Activated CD4-positive, alpha-beta T cell treated with anti-CD3 and anti-CD28 coated beads, Interleukin-2, Interleukin-4, amounts not matched to agents 100 ng/mL and 50 ng/mL, durations not matched to agents 16 hours and 8 hours (primary cell): ENCODE data around the gene IGFLR1.

Experiments used
- DNase-seq: peaks from one replicate; pipeline ENCODE4 v3.0.0-alpha.2; 2020; ENCODE audit warnings: low spot score

IGFLR1 gene

DNA sequence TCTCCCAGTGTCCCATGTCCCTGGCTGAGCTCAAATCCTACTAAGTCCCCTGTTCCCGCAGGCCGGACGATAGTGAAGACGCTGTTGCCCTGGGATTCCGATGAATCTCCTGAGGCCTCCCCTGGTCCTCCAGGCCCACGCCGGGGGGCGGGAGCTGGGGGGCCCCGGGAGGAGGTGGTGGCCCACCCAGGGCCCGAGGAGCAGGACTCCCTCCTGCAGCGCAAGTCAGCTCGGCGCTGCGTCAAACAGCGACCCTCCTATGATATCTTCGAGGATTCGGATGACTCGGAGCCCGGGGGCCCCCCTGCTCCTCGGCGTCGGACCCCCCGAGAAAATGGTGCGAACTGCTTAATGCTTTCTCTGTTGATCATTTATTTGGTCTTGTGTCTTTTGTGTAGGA lies 18.6 kb downstream of the IGFLR1 start:
- DNase-seq = no peak

DNA sequence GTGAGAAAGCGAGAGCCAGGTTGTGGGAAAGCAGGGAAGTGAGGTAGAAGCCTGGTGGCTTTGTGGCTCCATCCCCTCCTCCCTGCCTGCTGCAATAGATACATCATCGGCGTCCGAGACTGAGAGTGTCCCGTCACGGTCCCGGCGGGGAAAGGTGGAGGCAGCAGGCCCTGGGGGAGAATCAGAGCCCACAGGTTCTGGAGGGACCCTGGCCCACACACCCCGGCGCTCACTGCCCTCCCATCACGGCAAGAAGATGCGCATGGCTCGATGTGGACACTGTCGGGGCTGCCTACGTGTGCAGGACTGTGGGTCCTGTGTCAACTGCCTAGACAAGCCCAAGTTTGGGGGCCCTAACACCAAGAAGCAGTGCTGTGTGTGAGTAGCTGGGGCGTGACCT lies 19.4 kb downstream of the IGFLR1 start:
- no peak for DNase-seq

DNA sequence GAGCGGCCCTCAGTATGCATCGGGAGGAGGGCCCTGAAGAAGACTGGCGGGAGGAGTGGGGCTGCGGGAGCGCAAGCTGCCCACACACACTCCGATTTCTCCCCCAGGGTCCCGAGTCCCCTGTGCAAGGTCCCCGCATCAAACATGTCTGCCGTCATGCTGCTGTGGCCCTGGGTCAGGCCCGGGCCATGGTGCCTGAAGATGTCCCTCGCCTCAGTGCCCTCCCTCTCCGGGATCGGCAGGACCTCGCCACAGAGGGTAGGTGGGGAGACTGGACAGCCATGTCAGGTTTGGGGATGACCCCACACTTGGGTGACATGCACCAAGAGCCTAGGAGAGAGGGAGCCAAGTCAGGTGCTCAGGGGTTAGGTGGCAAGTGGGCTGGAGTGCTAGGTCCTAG lies 19.8 kb downstream of the IGFLR1 start:
- no peak for DNase-seq

DNA sequence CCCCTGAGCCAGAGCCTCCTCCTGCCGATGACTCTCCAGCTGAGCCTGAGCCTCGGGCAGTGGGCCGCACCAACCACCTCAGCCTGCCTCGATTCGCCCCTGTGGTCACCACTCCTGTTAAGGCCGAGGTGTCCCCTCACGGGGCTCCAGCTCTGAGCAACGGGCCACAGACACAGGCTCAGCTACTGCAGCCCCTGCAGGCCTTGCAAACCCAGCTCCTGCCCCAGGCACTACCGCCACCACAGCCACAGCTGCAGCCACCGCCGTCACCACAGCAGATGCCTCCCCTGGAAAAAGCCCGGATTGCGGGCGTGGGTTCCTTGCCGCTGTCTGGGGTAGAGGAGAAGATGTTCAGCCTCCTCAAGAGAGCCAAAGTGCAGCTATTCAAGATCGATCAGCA lies 20.9 kb downstream of the IGFLR1 start:
- DNase-seq = no peak

DNA sequence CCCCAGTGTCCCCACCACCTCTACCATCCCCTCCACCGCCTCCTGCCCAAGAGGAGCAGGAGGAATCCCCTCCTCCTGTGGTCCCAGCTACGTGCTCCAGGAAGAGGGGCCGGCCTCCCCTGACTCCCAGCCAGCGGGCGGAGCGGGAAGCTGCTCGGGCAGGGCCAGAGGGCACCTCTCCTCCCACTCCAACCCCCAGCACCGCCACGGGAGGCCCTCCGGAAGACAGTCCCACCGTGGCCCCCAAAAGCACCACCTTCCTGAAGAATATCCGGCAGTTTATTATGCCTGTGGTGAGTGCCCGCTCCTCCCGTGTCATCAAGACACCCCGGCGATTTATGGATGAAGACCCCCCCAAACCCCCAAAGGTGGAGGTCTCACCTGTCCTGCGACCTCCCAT lies 21.6 kb downstream of the IGFLR1 start:
- no peak for DNase-seq

DNA sequence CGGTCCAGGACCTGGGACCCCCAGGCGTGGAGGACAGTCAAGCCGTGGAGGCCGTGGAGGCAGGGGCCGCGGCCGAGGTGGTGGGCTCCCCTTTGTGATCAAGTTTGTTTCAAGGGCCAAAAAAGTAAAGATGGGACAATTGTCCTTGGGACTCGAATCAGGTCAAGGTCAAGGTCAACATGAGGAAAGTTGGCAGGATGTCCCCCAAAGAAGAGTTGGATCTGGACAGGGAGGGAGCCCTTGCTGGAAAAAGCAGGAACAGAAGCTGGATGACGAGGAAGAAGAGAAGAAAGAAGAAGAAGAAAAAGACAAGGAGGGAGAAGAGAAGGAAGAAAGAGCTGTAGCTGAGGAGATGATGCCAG lies 22.1 kb downstream of the IGFLR1 start:
- no peak for DNase-seq

DNA sequence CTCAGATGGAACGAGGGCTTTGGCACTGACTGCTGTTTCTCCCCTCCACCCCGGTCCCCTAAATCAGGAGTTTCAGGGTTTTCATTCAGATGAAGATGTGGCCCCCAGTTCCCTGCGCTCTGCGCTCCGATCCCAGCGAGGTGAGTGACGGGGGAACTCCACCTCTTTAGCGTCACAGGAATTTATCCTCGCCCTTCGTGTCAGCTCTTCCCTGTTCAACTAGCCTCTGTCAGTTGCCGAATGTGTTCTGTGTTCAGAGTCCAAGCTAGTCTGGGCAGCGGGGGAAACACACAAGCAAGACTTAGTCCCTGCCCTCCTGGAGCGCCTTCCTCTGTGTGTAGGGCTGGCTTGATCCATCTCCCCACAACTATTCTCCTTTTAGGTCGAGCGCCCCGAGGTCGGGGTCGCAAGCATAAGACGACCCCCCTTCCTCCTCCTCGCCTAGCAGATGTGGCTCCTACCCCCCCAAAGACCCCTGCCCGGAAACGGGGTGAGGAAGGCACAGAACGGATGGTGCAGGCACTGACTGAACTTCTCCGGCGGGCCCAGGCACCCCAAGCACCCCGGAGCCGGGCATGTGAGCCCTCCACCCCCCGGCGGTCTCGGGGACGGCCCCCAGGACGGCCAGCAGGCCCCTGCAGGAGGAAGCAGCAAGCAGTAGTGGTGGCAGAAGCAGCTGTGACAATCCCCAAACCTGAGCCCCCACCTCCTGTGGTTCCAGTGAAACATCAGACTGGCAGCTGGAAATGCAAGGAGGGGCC lies 22.7 kb downstream of the IGFLR1 start:
- no peak for DNase-seq

DNA sequence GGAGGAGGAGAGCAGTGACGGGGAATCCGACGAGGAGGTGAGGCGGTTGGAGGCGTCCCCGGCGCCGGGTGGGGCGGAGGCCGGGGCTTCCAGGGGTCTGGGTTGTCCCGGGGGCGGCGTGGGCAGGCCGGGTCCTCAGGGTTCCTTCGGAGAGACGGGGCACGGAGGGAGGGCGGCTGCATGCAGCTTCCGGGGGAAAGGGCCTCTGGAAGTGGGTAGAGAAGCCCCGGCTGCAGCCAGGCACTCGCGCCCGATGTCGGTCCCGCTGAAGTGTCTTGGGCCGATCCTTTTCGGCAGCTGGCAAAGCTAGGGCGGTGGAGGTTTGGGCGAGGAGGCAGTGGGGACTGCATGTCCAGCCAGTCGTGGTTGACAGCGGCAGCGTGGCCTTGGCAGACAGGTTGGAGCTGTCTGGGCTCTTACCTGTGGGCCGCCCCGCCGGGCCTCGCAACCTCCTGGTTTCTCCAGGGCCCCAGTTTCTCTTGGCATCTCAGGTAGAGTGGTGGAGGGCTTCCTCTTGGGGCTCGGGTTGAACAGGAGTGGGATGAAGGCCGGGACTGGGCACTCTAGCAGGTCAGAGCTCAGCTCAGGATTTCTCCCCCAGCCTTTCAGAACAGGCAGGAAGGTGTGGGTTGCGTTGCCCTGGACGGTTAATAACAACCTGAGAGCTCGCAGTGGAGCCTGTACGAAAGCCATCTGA lies 23.8 kb downstream of the IGFLR1 start:
- peak; percentile 49 for DNase-seq

DNA sequence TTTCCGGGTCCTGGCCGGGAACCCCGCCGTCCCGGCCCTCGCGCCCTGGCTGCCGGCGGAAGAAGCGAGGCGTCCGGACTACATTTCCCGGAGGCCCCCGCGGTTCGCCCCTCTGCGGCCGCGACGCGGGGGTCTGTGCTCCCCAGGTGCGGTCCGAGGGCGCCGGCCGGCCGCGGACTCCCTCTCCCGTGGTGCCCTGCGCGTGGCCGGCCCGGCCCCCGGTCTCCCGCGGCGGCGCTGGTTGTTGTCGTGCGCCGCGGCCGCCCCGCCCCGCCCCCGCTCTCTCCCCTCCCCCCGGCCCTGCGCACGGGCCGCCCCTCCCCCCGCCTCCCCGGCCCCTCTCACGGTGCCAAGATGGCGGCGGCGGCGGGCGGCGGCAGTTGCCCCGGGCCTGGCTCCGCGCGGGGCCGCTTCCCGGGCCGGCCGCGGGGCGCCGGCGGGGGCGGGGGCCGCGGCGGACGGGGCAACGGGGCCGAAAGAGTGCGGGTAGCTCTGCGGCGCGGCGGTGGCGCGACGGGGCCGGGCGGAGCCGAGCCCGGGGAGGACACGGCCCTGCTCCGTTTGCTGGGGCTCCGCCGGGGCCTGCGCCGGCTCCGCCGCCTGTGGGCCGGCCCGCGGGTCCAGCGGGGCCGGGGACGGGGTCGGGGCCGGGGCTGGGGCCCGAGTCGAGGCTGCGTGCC lies 24.4 kb downstream of the IGFLR1 start, which contains the start of gene KMT2B:
KMT2B (plus strand) TSS at position 339 of the 680 bp plus-strand sequence; CDS start at position 355, 16 bp downstream.
- DNase-seq = no peak

DNA sequence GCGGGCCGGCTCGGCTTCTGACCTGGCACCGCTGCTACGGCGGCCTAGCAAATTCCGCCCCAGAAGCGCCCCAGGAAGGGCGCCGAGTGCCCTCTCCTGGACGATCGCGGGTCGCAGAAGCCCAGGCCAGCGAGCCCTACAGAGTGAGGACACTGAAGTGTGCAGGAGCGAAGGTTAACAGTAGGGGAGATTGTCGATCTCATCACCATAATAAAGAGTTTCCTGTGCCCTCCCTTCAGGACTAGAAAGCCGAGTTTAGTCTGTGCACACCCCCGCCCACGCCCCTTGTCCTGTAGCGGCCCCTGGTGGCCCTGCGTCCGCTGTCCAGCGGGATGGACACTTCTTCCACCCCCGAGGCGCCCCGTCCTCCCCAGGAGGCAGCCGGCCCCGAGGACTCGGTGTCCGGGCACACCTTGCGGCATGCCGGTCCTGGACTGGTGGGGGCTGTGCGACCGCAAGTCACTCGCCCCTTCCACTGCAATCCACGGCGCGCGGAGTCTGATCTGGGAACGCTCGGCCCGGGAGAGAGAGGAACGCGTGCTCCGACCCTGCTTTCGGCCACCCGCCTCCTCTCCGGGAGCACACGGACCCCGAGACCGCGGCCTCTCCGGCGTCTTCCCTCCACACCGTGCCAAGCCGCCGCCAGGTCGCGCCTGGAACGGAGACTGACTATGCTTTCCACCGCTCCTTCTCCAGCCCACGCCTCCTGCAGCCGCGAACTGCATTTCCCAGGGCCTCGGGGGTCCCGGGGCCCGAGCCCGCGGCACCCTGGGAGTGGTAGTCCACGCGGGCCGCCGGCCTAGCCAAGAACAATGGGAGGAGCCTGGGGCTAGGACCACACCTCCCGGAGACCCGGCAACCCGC lies 25.2 kb downstream of the IGFLR1 start:
- DNase-seq = peak; percentile 97

DNA sequence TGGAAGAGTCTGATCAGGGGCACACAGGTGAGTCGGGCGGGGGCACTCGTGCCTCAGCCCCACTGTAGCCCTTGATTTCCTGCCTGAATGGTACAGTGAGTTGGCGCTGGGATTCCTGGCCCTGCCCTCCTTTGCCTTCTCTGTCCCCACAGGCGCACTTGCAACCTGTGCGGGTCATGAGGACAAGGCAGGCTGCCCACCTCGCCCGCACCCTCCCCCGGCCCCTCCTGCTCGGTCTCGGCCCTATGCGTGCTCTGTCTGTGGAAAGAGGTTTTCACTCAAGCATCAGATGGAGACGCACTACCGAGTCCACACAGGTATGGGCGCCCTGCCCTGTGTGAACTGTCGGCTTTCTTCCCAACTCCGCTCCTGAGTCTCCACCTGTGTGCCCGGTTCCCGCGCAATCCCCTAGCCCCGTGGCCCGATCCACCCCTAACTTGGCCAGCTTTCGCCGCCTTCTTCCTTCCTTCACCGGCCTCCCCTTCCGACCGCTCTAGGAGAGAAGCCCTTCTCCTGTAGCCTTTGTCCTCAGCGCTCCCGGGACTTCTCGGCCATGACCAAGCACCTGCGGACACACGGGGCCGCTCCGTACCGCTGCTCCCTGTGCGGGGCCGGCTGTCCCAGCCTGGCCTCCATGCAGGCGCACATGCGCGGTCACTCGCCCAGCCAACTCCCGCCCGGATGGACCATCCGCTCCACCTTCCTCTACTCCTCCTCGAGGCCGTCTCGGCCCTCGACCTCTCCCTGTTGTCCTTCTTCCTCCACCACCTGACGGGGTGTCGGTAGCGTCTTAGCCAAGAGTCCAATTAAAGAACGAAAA lies 26.1 kb downstream of the IGFLR1 start:
- DNase-seq = no peak

DNA sequence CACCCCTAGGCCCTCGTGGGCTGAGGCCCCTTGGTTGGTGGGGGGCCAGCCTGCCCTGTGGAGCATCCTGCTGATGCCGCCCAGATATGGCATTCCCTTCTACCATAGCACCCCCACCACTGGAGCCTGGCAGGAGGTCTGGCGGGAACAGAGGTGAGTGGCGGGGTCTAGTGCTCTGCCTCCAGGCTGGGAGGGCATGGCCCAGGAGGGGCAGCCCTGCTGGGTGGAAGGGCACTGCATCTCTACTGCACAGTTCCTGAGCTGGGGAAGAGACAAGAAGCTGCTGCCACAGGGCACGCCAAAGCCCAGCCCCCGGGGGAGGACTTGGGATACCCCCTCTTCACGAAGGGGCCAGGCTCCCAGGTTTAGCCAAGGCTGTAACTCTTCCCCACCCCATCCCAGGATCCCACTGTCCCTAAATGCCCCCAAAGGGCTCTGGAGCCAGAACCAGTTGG lies 26.9 kb downstream of the IGFLR1 start:
- no peak for DNase-seq

DNA sequence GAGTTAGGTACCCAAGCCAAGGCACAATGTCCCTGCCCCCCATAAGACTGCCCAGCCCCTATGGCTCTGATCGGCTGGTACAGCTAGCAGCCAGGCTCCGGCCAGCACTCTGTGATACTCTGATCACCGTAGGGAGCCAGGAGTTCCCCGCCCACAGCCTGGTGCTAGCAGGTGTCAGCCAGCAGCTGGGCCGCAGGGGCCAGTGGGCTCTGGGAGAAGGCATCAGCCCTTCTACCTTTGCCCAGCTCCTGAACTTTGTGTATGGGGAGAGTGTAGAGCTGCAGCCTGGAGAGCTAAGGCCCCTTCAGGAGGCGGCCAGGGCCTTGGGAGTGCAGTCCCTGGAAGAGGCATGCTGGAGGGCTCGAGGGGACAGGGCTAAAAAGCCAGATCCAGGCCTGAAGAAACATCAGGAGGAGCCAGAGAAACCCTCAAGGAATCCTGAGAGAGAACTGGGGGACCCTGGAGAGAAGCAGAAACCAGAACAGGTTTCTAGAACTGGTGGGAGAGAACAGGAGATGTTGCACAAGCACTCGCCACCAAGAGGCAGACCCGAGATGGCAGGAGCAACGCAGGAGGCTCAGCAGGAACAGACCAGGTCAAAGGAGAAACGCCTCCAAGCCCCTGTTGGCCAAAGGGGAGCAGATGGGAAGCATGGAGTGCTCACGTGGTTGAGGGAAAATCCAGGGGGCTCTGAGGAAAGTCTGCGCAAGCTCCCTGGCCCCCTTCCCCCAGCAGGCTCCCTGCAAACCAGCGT lies 27.5 kb downstream of the IGFLR1 start:
- peak; percentile 61 for DNase-seq

DNA sequence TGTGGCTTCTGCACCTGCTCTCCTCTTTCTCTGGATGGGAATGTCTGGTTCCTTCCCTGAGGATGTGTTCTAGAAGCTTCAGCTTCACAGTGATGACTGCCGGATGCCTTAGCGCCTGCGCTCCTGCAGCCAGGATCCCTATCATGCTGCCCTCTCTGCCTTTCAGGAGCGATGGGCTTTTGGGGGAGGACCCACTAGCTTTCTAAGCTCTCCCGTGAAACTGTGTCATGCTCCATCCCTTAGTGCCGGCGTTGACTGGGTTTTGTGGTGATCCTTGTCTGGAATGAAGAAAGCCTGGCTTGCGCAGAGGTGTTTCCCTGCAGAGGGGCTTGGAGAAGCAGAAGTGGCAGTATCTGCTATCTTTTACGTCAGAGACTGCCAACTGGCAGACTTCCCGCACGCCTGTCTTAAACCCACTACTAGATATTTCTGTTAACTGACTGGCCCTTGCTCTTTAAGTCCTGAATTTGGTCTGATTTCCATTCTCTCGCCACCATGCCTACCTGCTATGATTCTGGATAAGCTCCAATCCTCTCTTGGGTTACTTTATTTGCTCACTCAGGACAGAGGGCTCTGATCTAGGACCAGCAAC lies 28.3 kb downstream of the IGFLR1 start:
- no peak for DNase-seq

DNA sequence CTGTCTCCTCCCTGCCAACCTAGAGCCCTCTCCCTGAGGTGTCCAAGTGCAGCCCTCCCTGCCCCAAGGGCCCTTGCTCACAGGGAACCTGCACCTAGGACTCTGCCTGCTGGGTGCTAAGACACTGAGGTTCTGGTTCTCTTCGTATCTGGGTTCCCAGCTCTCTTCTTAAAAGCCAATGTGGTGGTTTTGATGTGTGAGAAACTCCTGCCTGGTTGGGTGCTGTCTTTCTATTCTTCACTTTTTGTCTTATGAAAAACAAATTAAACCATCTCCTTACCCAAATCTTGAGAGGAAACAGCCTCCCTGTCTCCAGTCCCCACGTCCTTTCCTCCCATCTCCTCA lies 28.8 kb downstream of the IGFLR1 start:
- DNase-seq = no peak

DNA sequence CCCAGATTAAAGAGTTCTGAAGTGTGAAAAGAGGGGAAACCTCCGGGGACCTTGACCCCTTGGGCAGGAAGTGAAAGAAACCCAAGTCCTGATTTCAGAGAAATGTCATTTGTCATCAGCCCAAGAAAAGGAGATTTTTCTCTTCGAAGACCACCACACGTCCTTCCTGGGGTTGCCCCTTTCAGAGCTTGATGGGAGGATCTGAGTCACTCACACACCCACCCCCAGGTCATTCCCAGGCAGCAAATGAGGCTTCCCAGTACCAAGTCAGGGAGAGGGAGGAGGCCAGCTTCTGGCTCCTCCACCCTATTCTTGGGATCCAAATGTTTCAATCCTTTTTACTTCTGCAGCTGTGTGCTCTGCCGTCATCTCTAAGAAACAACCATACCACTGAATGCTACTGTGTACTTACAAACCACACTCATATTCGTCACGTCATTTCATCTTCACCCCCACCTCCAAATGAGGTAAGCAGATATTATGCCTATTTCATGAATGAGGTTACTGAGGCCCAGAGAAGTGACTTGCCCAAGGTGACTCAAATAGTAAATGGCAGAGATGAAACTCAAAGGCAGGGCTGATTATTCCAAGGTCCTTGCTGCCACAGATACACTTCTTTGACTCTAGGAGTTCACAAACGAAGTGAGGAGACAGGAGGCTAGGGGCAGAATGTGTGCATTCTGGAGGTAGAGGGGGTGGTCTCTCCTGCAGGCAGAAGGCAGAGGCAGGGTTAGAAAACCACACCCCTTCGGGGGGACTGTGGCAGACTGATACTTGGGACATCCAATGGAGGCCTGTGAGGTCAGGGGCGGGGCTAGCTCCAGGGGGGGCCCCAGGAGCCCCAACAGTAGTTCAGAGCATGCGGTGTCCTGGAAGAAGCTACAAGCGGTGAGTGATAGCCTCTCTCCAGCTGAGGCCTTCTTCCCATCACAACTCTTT lies 29.4 kb downstream of the IGFLR1 start:
- DNase-seq = peak; percentile 94

DNA sequence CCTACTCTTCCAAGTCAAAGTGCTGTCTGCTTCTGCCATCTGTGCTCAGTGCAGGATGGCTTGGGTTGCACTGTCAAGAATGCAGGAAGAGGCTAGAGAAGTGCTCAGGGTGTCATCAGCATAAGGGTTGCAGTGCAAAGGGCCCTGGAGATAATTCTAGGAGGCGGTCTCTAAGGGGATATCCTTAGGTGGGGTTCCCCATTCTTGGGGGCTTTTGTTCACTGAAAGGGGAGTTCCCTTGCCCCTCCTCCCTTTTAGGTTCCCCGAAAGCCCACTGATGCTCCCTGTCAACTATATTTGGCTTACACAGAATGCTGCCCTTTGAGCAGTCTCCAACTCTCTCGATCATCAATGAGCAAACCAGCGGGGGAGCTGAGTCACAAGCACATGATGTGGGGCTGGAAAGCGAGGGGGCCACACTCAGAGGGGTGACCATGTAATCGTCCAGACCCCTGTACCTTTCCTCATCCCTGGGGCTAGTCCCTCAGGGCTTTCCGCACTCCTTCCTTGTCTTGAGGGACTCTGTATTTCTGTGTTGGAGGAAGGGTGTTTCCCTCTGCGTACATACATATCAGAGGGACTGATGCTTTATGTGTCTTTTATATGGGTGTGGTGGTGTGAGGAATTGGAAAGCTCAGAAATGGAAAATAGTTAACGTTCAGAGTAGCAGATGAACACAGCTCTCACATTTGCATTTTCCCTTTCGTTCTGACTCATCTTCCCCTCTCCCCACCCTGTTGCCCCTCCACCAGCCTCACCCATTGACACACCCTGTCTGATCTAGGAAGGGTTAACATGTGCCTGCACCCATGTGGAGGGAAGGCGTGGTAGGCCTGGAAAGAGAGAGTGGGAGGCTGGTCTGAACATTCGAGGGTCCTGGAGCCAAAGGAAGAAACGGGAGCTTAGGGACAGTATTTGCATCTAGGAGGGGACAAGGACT lies 31.2 kb downstream of the IGFLR1 start:
- peak; percentile 94 for DNase-seq

DNA sequence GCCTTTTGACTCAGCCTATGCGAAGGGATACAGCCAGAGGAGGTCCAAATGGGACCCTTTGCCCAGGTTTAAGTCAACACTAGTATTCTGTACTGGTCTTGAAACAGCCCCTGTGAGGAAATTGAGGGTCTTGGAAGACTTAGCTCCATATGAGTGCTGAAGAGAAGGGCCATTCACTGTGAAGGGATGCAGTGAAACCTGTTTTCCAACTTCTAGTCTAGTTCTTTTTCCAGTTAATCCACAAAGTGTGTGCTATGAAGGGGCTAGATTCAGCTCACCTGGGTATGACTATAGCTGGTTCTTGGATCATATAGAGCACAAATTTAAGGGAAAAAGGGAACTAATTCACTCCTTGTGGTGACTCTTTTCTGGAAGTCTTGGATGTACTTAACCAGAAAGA lies 33.9 kb downstream of the IGFLR1 start:
- DNase-seq = no peak
